ENCODE results near the gene WDR70.

DNA sequence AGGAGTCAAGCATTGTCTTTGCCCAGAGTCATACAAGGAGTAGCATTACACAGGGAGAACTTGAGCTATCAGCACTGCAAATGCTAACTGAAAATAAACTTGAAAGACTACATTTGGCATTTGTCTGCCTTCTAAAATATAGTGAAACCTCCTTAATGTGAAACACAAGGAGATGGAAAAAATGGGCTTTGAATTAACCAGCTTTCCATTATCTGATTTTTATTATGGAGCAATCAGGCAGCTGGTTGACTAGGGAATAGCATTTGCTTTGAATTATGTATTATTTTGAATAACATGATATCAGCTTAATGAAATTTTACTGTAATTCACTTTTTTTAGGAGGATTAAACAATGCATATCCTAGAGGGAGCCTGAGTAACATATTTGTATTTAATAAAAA, 329.9 kb downstream of the WDR70 start:
- TF ChIP-seq PAX5 (IDR thresholded peaks at IDR 0.05; ENCODE audit: insufficient read depth, low read length, severe bottlenecking) (no peak), POLR2A (IDR thresholded peaks at IDR 0.05; ENCODE audit: low read depth, low read length) (no peak), SPI1 (IDR thresholded peaks at IDR 0.05; ENCODE audit: low read depth, low read length) (no peak), POLR2AphosphoS5 (IDR thresholded peaks at IDR 0.05; ENCODE audit: low read depth, low read length) (no peak), TAF1 (IDR thresholded peaks at IDR 0.05; ENCODE audit: low read depth, low read length) (no peak)

Data from GM12891 (cell line).